Adipocyte (in vitro differentiated cells): ENCODE results near the gene DNAJB1.
"Not testable (repeated sequence)": the region's sequence is repeated elsewhere in the genome, so short reads cannot be mapped to it uniquely, and the experiment has no call there.

Source experiments
- DNase-seq: peaks from one replicate; pipeline ENCODE4 v3.0.0-alpha.2; 2015; ENCODE audit warnings: low read depth
- H3K27me3 ChIP-seq: replicated peaks from 2 replicates; pipeline ENCODE4 v1.7.0; 2013; ENCODE audit warnings: mild to moderate bottlenecking, low read length, moderate library complexity; ENCODE audit not compliant: control insufficient read depth, insufficient read depth
- H3K36me3 ChIP-seq: 2 replicates; pipeline ENCODE4 v1.7.0; 2013; ENCODE audit warnings: low read length, mild to moderate bottlenecking, moderate library complexity; ENCODE audit not compliant: control insufficient read depth, insufficient read depth, severe bottlenecking
- H3K4me1 ChIP-seq: 2 replicates; pipeline ENCODE4 v1.7.0; 2013; ENCODE audit warnings: mild to moderate bottlenecking, low read length, moderate library complexity; ENCODE audit not compliant: control insufficient read depth, insufficient read depth
- H3K4me3 ChIP-seq: 2 replicates; pipeline ENCODE4 v1.7.0; 2013; ENCODE audit warnings: mild to moderate bottlenecking, low read length, moderate library complexity
- H3K9ac ChIP-seq: 2 replicates; pipeline ENCODE4 v1.7.0; 2013; ENCODE audit warnings: mild to moderate bottlenecking, low read length, moderate library complexity
- H3K9me3 ChIP-seq: 2 replicates; pipeline ENCODE4 v1.7.0; 2013; ENCODE audit warnings: mild to moderate bottlenecking, low read length, moderate library complexity; ENCODE audit not compliant: control insufficient read depth

DNAJB1 gene

DNA sequence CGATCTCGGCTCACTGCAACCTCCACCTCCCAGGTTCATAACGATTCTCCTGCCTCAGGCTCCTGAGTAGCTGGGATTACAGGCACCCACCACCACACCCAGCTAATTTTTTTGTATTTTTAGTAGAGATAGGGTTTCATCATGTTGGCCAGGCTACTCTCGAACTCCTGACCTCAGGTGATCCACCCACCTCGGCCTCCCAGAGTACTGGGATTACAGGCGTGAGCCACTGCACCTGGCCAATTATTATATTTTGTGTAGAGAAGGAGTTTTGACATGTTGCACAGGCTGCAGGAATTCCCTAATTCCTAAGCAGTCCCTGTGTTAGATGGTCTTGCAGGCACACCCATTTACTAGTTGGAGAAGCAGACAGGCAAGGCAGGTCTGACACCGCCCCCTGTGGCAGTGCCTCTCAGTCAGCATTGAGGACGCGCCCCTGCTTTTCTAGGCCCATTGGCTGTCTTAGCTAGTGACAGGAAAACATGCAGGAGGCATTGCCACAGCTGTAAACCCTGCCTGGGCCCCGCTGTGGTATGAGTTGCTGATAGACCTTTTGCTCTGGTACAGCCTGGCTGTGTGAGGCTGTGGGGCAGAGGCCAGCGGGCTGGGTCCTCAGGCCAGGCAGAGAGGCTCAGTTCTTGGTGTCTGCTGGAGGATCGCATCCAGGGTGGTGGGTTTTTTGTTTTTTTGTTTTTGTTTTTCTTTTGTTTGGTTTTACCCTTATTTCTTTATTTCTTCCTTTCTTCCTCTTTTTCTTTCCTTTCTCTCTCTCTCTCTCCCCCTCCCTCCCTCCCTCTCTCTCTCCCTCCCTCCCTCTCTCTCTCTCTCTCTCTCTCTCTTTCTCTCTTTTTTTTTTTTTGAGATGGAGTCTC lies 33.2 kb upstream of the DNAJB1 start:
- DNase-seq: peak; percentile 52
- H3K9me3 ChIP-seq, H3K4me3 ChIP-seq, H3K27me3 ChIP-seq: not testable (repeated sequence)
- Histone ChIP-seq H3K36me3 (peaks cover 21% of the 10 kb centered on the region), H3K4me1 (peaks cover 24% of the 10 kb centered on the region), H3K9ac (peak overlapping the region; percentile 21)

DNA sequence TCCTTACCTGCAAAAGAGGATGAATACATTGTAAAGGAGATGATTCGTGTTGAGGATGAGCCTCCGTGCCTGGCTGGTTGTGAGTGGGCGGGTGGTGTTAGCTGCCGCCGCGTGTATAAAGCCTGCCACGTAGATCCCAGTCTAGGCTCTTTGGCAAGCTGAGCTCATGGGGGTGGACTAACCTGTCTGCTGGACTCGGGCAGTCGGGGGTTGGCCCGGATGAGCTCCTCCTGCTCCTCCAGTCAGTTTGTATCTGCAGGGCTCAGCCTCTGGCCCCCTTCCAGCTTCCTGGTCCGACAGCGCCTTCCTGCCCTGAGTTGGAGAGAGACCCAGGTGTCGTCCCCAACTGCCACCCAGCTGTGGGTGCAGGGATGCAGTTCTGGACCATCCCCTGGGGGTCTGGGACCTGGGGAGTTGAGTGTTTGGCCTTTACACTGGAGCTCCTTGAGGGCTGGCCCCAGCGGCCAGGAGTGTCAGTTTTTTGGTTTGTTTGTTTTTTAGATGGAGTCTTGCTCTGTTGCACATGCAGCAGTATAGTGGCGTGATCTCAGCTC lies 32.1 kb upstream of the DNAJB1 start:
- no peaks in the 10 kb centered on the region for H3K27me3 ChIP-seq
- H3K36me3 ChIP-seq: peaks cover 26% of the 10 kb centered on the region
- peaks cover 21% of the 10 kb centered on the region for H3K4me1 ChIP-seq
- no peak overlapping the region for H3K9ac ChIP-seq
- H3K9me3 ChIP-seq: no peaks in the 10 kb centered on the region
- no peak for DNase-seq
- no peak overlapping the region for H3K4me3 ChIP-seq

DNA sequence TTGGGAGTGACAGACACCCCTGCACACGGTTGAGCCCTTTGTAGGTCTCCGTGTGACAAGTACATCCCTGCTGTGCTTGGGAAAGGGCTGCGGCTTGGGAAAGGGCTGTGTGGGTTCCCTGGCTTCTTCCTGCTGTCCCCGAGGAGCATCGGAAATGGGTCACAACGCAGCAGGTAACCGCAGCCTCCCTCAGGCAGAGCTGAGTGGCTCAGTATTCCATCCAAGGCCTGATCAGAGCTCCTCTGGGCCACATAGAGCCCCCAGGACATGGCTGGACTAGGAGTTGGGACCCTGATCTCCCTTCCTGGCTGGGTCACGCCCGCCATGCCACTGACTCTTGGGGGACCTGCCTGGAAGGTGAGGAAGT lies 27.5 kb upstream of the DNAJB1 start:
- Histone ChIP-seq H3K4me3 (no peak overlapping the region), H3K9me3 (no peaks in the 10 kb centered on the region), H3K36me3 (peaks cover 26% of the 10 kb centered on the region), H3K4me1 (peaks cover 21% of the 10 kb centered on the region), H3K9ac (no peak overlapping the region), H3K27me3 (no peaks in the 10 kb centered on the region)
- no peak for DNase-seq

DNA sequence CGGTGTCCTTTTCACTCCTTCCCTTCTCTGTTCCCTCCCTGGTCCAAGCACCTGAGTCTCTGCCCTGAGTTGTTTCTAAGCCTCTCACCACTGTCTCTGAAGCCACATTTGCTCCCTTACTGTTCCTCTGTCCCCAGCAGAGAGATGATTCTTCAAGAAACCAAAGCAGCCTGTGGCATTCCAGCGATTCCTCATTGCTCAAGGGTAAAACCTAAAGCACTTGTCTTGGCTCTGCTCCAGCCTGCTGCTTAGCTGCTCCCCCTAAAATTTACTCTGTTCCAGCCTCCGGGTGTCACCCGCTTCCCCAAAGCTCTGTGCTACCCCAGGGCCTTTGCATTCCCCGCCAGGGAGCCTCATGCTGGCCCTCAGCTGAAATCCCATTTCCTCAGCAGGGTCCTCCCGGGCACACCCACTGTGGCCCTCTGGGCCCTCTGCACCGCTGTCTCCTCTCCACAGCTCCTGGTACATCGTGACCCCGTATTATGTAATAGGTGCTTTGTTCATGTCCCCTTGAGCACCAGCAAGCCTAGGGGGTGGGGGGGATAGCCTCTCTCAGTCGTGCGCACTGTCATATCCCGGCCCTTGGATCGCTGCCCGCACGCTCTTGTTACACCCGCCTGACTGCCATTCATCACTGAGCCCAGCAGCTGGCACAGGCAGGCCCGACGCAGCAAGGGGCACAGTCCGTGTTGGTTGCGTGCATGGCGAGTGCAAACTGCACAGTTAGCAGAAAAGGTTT lies 26.9 kb upstream of the DNAJB1 start:
- no peaks in the 10 kb centered on the region for H3K27me3 ChIP-seq
- peaks cover 22% of the 10 kb centered on the region for H3K36me3 ChIP-seq
- H3K4me1 ChIP-seq: peaks cover 16% of the 10 kb centered on the region
- no peak overlapping the region for H3K4me3 ChIP-seq
- no peak for DNase-seq
- H3K9ac ChIP-seq: peak overlapping the region; percentile 5
- H3K9me3 ChIP-seq: no peaks in the 10 kb centered on the region

DNA sequence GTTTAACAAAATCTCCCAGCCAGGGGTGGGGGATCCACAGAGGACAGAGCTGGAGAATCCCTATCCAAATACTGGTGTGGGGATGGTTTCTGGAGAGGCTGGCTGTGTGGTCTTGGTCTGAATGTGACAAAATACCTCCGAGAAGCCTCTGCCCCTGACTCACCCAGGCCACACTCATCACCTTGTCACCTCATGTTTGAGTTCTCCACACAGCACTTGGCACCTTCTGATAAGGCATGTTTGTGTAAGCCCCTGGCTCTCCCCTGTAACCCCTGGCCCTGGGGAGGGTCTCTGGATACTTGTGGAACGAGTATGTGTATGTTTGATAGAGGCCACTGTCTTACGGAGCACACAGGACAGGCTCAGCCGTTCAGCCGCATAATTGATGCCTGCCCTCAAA lies 25.9 kb upstream of the DNAJB1 start:
- Histone ChIP-seq H3K4me3 (no peak overlapping the region), H3K36me3 (peaks cover 19% of the 10 kb centered on the region), H3K9ac (no peak overlapping the region), H3K4me1 (peaks cover 16% of the 10 kb centered on the region), H3K9me3 (no peaks in the 10 kb centered on the region), H3K27me3 (no peaks in the 10 kb centered on the region)
- no peak for DNase-seq

DNA sequence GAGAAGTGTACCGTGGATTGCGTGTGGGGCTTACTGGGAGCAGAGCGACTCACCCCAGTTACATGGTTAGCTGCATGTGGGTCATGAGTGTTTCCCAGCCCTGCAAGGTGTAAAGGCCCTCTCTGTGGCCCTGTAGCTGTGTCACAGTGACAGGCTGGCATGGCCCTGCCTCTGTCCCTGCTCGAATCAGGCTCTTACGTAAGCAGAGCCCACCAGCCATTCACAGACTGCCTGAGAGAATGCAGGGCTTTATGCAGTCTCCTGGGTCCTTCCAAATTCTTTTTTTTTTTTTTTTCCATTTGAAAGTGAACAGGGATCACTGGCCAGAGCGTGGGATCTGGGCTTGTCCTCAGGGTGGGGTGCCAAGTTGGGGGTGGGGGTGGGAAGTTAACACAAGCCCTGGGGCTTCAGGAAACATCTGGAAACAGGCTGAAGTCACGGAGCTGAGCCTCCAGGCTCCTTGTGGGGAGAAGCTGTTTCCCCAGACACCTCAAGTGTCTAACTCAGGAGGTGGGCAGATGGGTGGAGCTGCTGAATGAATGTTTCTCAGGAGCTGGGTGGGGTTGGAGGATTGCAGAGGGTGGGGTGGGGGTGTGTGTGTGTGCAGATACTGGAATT lies 24.6 kb upstream of the DNAJB1 start:
- no peaks in the 10 kb centered on the region for H3K9me3 ChIP-seq
- H3K4me3 ChIP-seq: no peak overlapping the region
- no peaks in the 10 kb centered on the region for H3K27me3 ChIP-seq
- H3K4me1 ChIP-seq: peaks cover 16% of the 10 kb centered on the region
- H3K36me3 ChIP-seq: peaks cover 11% of the 10 kb centered on the region
- no peak overlapping the region for H3K9ac ChIP-seq
- DNase-seq: no peak

DNA sequence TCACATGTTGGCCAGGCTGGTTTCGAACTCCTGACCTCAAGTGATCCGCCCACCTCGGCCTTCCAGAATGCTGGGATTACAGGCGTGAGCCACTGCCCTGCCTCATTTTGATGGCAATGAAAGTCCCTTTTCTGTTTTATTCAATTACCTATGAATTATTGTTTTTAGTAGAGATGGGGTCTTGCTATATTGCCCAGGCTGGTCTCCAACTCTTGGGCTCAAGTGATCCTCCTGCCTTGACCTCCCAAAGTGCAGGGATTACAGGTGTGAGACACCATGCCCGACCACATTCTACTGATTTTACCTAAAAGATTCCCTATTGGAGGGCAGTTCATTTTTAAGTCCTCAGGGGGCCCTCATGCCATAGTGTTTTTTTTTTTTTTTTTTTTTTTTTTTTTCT lies 23.8 kb upstream of the DNAJB1 start:
- DNase-seq, H3K27me3 ChIP-seq, H3K4me3 ChIP-seq, H3K9me3 ChIP-seq, H3K9ac ChIP-seq: not testable (repeated sequence)
- Histone ChIP-seq H3K4me1 (peaks cover 16% of the 10 kb centered on the region), H3K36me3 (peaks cover 11% of the 10 kb centered on the region)

DNA sequence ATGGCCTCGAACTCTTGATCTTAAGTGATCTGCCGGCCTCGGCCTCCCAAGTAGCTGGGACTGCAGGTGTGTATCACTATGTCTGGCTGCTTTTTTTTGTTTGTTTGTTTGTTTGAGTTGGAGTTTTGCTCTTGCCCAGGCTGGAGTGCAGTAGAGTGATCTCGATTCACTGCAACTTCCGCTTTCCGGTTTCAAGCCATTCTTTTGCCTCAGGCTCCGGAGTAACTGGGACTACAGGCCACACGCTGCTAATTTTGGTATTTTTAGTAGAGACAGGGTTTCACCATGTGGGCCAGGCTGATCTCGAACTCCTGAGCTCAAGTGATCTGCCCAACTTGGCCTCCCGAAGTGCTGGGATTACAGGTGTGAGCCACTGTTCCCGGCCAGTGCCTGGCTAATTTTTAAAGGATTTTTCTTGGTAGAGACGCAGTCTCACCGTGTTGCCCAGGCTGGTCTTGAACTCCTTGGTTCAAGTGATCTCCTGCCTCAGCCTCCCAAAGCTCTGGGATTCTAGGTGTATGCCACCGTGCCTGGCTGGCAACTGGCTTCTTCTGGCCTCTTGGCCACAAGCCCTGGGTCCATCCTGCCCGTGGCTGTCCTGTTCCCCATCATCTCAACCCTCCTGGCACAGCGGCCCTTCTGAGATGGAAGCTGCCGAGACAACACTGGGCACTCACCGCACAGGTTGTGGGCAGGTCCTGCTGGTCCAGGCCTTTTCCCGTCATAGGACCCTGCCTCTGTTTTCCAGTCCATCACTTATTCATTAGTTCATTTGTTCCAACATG lies 22.7 kb upstream of the DNAJB1 start:
- Histone ChIP-seq H3K4me3 (no peak overlapping the region), H3K4me1 (peaks cover 17% of the 10 kb centered on the region), H3K9ac (no peak overlapping the region), H3K27me3 (no peaks in the 10 kb centered on the region), H3K36me3 (peaks cover 10% of the 10 kb centered on the region), H3K9me3 (no peaks in the 10 kb centered on the region)
- DNase-seq: no peak

DNA sequence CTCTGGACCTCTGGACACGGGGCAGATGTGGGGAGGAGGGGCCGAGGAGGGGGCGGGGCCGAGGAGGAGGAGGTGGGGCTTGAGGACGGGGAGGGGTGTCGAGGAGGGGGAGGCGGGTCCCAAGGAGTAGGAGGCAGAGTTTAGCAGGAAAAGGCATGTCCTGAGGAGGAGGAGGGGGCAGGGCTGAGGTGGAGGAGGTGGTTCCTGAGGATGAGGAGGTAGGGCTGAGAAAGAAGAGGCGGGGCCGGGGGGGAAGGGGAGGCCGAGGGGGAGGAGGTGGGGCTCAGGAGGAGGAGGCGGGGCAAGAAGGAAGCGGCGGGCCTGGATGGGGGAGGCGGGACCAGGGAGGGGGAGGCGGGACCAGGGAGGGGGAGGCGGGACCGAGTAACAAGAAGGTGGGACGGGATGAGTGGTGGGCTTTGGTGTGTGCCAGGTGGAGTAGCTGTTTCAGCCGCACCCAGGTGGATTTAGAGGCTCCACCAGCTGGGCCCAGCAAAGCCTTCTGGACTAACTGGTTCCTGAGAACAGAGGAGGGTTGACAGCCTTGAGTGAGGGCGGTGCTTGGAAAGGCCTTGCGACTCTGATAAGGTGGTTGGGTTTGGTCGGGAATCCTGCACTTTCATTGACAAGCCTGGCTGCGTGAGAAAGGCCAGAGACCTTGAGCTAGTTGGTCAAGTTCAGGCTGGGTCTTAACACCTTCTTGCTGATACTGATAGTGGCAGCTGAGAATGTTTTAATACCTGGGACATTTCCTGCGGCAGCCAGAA lies 18.9 kb upstream of the DNAJB1 start:
- H3K4me3 ChIP-seq: no peak overlapping the region

DNA sequence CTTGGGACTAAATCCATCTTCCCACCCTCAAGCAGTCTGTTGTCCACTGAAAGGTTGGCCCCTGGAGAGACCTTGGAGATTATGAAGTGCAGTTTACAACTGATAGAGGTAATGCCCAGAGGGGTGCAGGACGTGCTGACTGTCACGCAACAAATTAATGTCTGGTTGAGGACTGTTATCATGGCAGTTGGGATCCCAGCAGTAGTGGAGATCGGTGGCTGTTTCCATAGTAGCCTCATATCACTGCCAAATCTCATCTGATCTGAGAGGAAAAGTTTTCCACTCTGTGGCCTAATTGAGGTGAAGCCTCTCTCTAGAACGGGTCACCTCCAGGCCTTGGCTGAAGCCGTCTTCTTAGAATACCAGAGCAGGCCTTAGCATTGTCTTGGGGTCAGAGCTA lies 15.3 kb upstream of the DNAJB1 start:
- H3K9me3 ChIP-seq: no peaks in the 10 kb centered on the region
- H3K27me3 ChIP-seq: no peaks in the 10 kb centered on the region
- H3K4me1 ChIP-seq: peaks cover 7% of the 10 kb centered on the region
- H3K36me3 ChIP-seq: peaks cover 5% of the 10 kb centered on the region
- no peak overlapping the region for H3K4me3 ChIP-seq
- no peak overlapping the region for H3K9ac ChIP-seq
- DNase-seq: no peak

More for the DNA sequence above, 18.9 kb upstream of the DNAJB1 start:
- peaks cover 11% of the 10 kb centered on the region for H3K36me3 ChIP-seq
- DNase-seq: no peak
- H3K4me1 ChIP-seq: peaks cover 7% of the 10 kb centered on the region
- H3K9ac ChIP-seq: no peak overlapping the region
- no peaks in the 10 kb centered on the region for H3K9me3 ChIP-seq
- no peaks in the 10 kb centered on the region for H3K27me3 ChIP-seq
